K562 (cell line): ENCODE data around the gene TPGS1. TPM values are rescaled to one million over a fixed set of nuclear protein-coding genes. Genes with fewer than 3 reads are reported as not detected.

Source experiments
- ATF2 ChIP-seq: sonication (generic); formaldehyde crosslinking; IDR thresholded peaks from 2 replicates; pipeline ENCODE4 v1.8.1; 2022; ENCODE audit warnings: missing genetic modification reagents
- CSDE1 ChIP-seq, 2 experiments: fragments of 450-650 bp; IDR thresholded peaks; 2 replicates each; pipeline ENCODE4 v1.6.1; 2016; ENCODE audit warnings: mild to moderate bottlenecking in 1 of 2
- FOXJ2 ChIP-seq: fragments of 200-800 bp; sonication (Bioruptor generic); IDR thresholded peaks from 2 replicates; pipeline ENCODE4 v1.6.1; 2016; ENCODE audit warnings: missing genetic modification characterization, missing compliant biosample characterization
- KDM2B ChIP-seq: fragments of 250-450 bp; sonication (Bioruptor Pico); IDR thresholded peaks from 2 replicates; pipeline ENCODE4 v1.8.0; 2021; ENCODE audit warnings: mild to moderate bottlenecking, moderate library complexity
- MTF1 ChIP-seq: fragments of 250-450 bp; sonication (Bioruptor Pico); IDR thresholded peaks from 2 replicates; pipeline ENCODE4 v1.9.0; 2021; ENCODE audit warnings: moderate library complexity, mild to moderate bottlenecking, inconsistent platforms, borderline replicate concordance
- NFIX ChIP-seq: fragments of 250-450 bp; sonication (Bioruptor Pico); IDR thresholded peaks from 2 replicates; pipeline ENCODE4 v1.4.0; 2020; ENCODE audit warnings: low read depth, mild to moderate bottlenecking, moderate library complexity
- PML ChIP-seq: IDR thresholded peaks from 2 replicates; pipeline ENCODE4 v1.6.1; 2012; ENCODE audit warnings: low read length, inconsistent platforms
- POLR3G ChIP-seq: IDR thresholded peaks from 2 replicates; pipeline ENCODE4 v1.6.1; 2011; ENCODE audit not compliant: insufficient read length, insufficient replicate concordance; ENCODE audit errors: extremely low read depth
- SIN3B ChIP-seq: fragments of 450-650 bp; IDR thresholded peaks from 2 replicates; pipeline ENCODE4 v1.6.1; 2017; ENCODE audit warnings: low read depth, mild to moderate bottlenecking, moderate library complexity
- ZNF165 ChIP-seq: fragments of 250-450 bp; sonication (Bioruptor Pico); IDR thresholded peaks from 2 replicates; pipeline ENCODE4 v1.4.0; 2020; ENCODE audit warnings: borderline replicate concordance
- ZNF316 ChIP-seq: fragments of 450-650 bp; IDR thresholded peaks from 2 replicates; pipeline ENCODE4 v1.6.1; 2016
- ZNF589 ChIP-seq: fragments of 200-800 bp; sonication (Bioruptor generic); IDR thresholded peaks from 2 replicates; pipeline ENCODE4 v1.6.1; 2016; ENCODE audit warnings: low read depth, missing genetic modification characterization, missing compliant biosample characterization
- polyA plus RNA-seq, 8 experiments: library from polyadenylated mRNA; depleted of rRNA in 4 of 8; stranded (reverse) in 5 of 8; unstranded in 3 of 8; fragments of >200 nt; fragmentation: Nextera tagmentation in 2 of 8; fragmentation: Illumina TruSeq in 1 of 8; extraction: Ambion mirVana in 2 of 8; extraction: Trizol in 1 of 8; gene quantifications; 2 replicates each; pipeline versions ENCODE4 v1.2.1 to v1.2.3, GENCODE V29; 2011 to 2014; ENCODE audit warnings: inconsistent platforms in 1 of 8, missing spikeins in 1 of 8
- total RNA-seq, 7 experiments: library from RNA; depleted of rRNA in 6 of 7; stranded (reverse); fragments of >200 nt in 6 of 7; fragmentation: Illumina TruSeq in 2 of 7; extraction: Trizol in 2 of 7; gene quantifications; 2 replicates each; pipeline versions ENCODE4 v1.2.1 to v1.2.3, GENCODE V29; 2011 to 2021; ENCODE audit warnings: low replicate concordance in 1 of 7
- TF ChIP-seq, protein P1 (sequence below), 2 experiments: fragments of 450-650 bp in 1 of 2; sonication (generic) in 1 of 2; formaldehyde crosslinking in 1 of 2; IDR thresholded peaks; 2 replicates each; pipeline versions ENCODE4 v1.7.1 to v1.9.0; 2016 to 2022; ENCODE audit warnings: inconsistent platforms in 1 of 2, mild to moderate bottlenecking in 1 of 2, missing genetic modification reagents in 1 of 2
- TF ChIP-seq, protein P2 (sequence below): fragments of 150-350 bp; conservative IDR thresholded peaks from 2 replicates; pipeline ENCODE4 v1.6.1; 2014; ENCODE audit warnings: low read length

Gene TPGS1
- total and polyA plus RNA-seq, 9 of the 15 experiments (the other 6 are each of a cell fraction or from before 2014, with no cell fraction given) = 0.30 to 31.6 (median 1.2) TPM; not detected in 2

DNA sequence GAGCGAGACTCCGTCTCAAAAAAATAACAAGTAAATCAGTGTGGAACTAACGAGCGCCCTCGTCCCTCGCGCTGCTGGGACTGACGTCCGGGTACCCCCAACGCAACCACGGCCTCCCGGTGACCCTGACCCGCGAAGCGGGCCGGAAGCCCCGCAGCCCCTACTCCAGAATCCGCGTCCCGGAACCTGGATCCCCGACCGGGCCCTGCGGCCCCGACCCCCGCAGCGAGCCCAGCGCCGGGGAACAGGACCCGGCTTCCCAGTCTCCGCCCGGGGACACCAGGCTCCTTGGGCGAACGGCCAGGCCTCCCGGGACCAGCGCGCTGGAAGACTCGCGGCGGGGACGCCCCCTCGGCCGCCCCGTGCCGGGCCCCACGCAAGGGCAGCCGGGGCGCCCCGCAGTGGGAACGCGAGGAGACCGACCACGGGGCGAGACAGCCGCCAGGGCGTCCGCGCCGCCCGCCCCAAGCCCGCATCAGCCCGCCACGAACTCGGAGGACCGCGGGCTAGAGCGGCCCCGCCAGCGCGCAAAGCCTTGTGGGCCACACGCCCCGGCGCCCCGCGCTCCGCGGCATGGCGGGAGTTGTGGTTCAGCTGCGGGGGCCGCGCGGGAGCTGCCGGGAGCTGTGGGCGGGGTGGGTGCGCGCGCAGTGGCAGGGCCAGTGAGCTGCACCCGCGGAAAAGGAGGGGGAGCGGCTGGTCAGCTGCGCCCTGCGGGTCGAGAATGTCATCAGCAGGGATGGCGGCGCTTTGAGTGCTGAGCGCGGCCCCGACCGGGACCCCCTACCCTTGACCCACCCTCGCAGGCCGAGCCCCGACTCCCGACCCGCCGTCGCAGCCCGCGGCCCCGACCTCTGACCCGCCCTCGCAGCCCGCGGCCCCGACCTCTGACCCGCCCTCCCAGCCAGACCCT is 18.5 kb upstream of the TPGS1 start (continued):
- TF ChIP-seq, protein P1, sequence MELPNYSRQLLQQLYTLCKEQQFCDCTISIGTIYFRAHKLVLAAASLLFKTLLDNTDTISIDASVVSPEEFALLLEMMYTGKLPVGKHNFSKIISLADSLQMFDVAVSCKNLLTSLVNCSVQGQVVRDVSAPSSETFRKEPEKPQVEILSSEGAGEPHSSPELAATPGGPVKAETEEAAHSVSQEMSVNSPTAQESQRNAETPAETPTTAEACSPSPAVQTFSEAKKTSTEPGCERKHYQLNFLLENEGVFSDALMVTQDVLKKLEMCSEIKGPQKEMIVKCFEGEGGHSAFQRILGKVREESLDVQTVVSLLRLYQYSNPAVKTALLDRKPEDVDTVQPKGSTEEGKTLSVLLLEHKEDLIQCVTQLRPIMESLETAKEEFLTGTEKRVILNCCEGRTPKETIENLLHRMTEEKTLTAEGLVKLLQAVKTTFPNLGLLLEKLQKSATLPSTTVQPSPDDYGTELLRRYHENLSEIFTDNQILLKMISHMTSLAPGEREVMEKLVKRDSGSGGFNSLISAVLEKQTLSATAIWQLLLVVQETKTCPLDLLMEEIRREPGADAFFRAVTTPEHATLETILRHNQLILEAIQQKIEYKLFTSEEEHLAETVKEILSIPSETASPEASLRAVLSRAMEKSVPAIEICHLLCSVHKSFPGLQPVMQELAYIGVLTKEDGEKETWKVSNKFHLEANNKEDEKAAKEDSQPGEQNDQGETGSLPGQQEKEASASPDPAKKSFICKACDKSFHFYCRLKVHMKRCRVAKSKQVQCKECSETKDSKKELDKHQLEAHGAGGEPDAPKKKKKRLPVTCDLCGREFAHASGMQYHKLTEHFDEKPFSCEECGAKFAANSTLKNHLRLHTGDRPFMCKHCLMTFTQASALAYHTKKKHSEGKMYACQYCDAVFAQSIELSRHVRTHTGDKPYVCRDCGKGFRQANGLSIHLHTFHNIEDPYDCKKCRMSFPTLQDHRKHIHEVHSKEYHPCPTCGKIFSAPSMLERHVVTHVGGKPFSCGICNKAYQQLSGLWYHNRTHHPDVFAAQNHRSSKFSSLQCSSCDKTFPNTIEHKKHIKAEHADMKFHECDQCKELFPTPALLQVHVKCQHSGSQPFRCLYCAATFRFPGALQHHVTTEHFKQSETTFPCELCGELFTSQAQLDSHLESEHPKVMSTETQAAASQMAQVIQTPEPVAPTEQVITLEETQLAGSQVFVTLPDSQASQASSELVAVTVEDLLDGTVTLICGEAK (IDR thresholded peaks at IDR 0.05) = peak; percentile 76
- TF ChIP-seq, protein P1 (CRISPR knock-in tag; IDR thresholded peaks at IDR 0.05) = no peak
- TF ChIP-seq CSDE1 (IDR thresholded peaks at IDR 0.05) (no peak), ZNF589 (CRISPR knock-in tag) (peak; percentile 62; the same call in 1 of the 2 replicates), KDM2B (CRISPR knock-in tag) (no peak; the same call in 1 of the 2 replicates), MTF1 (CRISPR knock-in tag) (no peak), FOXJ2 (tag) (peak; percentile 83; the same call in 1 of the 2 replicates), SIN3B (peak; percentile 85), NFIX (CRISPR knock-in tag) (no peak), ATF2 (CRISPR knock-in tag) (no peak), ZNF316 (no peak), PML (no peak; the same call in 1 of the 2 replicates), POLR3G (no peak), ZNF165 (CRISPR knock-in tag) (no peak)
- TF ChIP-seq, protein P2, sequence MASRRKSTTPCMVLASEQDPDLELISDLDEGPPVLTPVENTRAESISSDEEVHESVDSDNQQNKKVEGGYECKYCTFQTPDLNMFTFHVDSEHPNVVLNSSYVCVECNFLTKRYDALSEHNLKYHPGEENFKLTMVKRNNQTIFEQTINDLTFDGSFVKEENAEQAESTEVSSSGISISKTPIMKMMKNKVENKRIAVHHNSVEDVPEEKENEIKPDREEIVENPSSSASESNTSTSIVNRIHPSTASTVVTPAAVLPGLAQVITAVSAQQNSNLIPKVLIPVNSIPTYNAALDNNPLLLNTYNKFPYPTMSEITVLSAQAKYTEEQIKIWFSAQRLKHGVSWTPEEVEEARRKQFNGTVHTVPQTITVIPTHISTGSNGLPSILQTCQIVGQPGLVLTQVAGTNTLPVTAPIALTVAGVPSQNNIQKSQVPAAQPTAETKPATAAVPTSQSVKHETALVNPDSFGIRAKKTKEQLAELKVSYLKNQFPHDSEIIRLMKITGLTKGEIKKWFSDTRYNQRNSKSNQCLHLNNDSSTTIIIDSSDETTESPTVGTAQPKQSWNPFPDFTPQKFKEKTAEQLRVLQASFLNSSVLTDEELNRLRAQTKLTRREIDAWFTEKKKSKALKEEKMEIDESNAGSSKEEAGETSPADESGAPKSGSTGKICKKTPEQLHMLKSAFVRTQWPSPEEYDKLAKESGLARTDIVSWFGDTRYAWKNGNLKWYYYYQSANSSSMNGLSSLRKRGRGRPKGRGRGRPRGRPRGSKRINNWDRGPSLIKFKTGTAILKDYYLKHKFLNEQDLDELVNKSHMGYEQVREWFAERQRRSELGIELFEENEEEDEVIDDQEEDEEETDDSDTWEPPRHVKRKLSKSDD = no peak
